ENCODE results near the gene YWHAB.

DNA sequence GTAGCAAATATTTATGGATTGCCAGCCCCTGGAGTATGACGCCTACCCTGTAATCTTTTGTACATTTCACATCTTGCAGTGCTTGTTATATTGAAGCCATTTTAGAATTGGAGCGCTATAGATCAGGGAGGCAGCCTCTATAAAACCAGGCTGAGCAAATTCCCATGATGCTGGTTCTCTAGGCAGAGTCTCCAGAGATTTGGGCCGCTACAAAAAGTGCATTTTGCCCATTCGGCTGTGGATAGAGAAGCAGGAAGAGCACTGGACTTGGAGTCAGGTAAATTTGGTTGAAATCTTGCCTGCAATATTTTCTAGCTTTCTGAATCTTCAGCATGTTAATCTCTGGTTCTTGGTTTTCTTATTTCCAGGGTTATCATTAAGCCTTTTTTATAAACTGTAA, 2.0 kb downstream of the YWHAB start:
- TF ChIP-seq GATA2 (IDR thresholded peaks at IDR 0.05; ENCODE audit: low read depth, low read length), result no peak
- no peak for TF ChIP-seq GATA3 (IDR thresholded peaks at IDR 0.05; ENCODE audit: low read depth, low read length)

Measured in SH-SY5Y (cell line).